ENCODE measurements around the gene KRABD2.
"Not testable (repeated sequence)": the region's sequence is repeated elsewhere in the genome, so short reads cannot be mapped to it uniquely, and the experiment has no call there.

Gene KRABD2

DNA sequence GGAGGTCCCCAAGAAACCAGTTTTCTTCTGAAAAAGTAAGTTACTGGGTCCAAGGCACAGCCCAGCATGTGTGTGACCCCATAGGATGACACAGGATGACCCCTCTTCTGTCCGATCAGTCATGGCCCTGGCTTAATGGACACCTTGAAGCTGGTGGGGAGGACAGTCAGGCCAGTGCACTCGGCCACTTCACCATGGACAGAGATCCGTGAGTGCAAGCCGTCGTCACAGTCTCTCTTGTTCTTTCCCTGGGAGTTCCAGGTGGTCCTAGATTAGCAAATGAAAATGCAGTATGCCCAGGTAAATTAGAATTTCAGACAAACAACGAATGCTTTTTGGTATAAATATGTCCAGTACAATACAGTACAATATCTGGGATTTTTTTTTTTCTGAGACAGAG is 22.5 kb upstream of the KRABD2 start:
- WGBS, 2 experiments (ENCODE audit: low coverage in 1 of 2, low lambda C conversion rate in 2 of 2, missing lambda C conversion rate in 2 of 2), result 33 to 34% methylated on average over 6 of the region's 6 CpGs
- Histone ChIP-seq H3K4me2 (ENCODE audit: unreplicated experiment) (no peak overlapping the region), H4K20me1 (ENCODE audit: insufficient read depth) (no peaks in the 10 kb centered on the region), H3K27me3 (replicated peaks; ENCODE audit: insufficient read depth) (peaks cover 13% of the 10 kb centered on the region; the same call in 1 of the 2 replicates), H3K79me2 (ENCODE audit: insufficient read depth) (no peaks in the 10 kb centered on the region), H2AFZ (no peak overlapping the region), H3K9ac (no peak overlapping the region), H3K4me1 (ENCODE audit: insufficient read depth) (no peaks in the 10 kb centered on the region), H3K9me3 (ENCODE audit: low read depth) (no peaks in the 10 kb centered on the region), H3K27ac (no peak overlapping the region), H3F3A (ENCODE audit: insufficient read depth) (no peaks in the 10 kb centered on the region), H3K4me3 (no peak overlapping the region), H3K36me3 (ENCODE audit: low read depth) (no peaks in the 10 kb centered on the region), H3K9me2 (ENCODE audit: insufficient read depth) (no peaks in the 10 kb centered on the region)
- in situ Hi-C loops (cut with MboI), result no loop called here
- DNase-seq, result no peak
- TF ChIP-seq EZH2phosphoT487 (IDR thresholded peaks at IDR 0.05; ENCODE audit: insufficient read depth, low read depth) (no peak), EZH2 (IDR thresholded peaks at IDR 0.05; ENCODE audit: insufficient read depth, poor library complexity, severe bottlenecking) (no peak)

DNA sequence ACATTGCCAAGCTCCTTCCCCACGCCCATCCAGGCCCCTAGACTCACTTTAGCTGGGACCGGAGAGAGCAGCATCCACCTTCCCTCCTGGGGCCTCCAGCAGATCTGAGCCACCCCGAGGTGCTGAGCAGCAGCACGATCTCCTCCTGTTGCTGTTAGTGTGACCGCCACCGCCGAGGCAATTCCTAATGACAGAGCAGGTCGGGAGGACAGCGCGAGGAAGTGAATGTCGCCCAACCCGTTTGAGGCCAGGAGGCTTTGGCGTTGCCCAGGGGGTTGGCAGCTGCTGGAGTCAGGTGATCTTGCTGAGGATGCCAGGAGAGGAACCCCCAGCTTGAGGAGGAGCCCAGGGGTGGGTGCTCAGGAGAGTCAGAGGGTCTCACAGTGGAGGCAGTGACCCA is 21.1 kb upstream of the KRABD2 start, which contains the start of gene RNF222:
Gene RNF222 (minus strand): TSS at position 192 of the 400 bp plus-strand sequence. CDS start 4,366 bp downstream, outside the sequence.
- in situ Hi-C loops (cut with MboI), result no loop called here

DNA sequence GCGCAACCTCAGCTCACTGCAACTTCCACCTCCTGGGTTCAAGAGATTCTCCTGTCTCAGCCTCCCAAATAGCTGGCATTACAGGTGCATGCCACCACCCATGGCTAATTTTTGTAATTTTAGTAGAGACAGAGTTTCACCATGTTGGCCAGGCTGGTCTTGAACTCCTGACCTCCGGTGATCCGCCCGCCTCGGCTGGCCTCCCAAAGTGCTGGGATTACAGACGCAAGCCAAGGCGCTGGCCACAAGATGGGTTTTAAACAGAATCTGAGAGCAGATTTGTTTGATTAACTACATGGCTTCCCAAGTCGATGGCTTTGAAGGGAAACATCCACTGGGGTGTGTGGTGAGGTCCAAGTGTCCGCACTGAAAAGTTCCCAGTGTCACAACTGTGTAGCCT is 18.0 kb upstream of the KRABD2 start:
- H3K27ac ChIP-seq; in situ Hi-C loops (cut with MboI); H2AFZ ChIP-seq: not testable (repeated sequence)

More for the DNA sequence above, 21.1 kb upstream of the KRABD2 start, which contains the start of gene RNF222:
- H3K4me3 ChIP-seq, result no peak within 1 kb of the TSS
- peaks cover 13% of the 10 kb centered on the region; the same call in 1 of the 2 replicates for H3K27me3 ChIP-seq (replicated peaks; ENCODE audit: insufficient read depth)
- H3K4me2 ChIP-seq (ENCODE audit: unreplicated experiment), result no peak within 1 kb of the TSS
- no peaks in the 10 kb centered on the region for H3F3A ChIP-seq (ENCODE audit: insufficient read depth)
- H3K9me2 ChIP-seq (ENCODE audit: insufficient read depth), result no peaks in the 10 kb centered on the region
- no peaks in the 10 kb centered on the region for H3K9me3 ChIP-seq (ENCODE audit: low read depth)
- H4K20me1 ChIP-seq (ENCODE audit: insufficient read depth), result no peaks in the 10 kb centered on the region
- no peak within 1 kb of the TSS for H2AFZ ChIP-seq
- TF ChIP-seq EZH2 (IDR thresholded peaks at IDR 0.05; ENCODE audit: insufficient read depth, poor library complexity, severe bottlenecking) (no peak), EZH2phosphoT487 (IDR thresholded peaks at IDR 0.05; ENCODE audit: insufficient read depth, low read depth) (no peak)
- H3K4me1 ChIP-seq (ENCODE audit: insufficient read depth), result no peaks in the 10 kb centered on the region
- no peak within 1 kb of the TSS for H3K27ac ChIP-seq
- H3K9ac ChIP-seq, result no peak within 1 kb of the TSS
- 48 to 50% methylated on average over 13 of the region's 13 CpGs for WGBS, 2 experiments (ENCODE audit: low coverage in 1 of 2, low lambda C conversion rate in 2 of 2, missing lambda C conversion rate in 2 of 2)
- no peaks in the 10 kb centered on the region for H3K36me3 ChIP-seq (ENCODE audit: low read depth)
- H3K79me2 ChIP-seq (ENCODE audit: insufficient read depth), result no peaks in the 10 kb centered on the region
- no peak for DNase-seq

DNA sequence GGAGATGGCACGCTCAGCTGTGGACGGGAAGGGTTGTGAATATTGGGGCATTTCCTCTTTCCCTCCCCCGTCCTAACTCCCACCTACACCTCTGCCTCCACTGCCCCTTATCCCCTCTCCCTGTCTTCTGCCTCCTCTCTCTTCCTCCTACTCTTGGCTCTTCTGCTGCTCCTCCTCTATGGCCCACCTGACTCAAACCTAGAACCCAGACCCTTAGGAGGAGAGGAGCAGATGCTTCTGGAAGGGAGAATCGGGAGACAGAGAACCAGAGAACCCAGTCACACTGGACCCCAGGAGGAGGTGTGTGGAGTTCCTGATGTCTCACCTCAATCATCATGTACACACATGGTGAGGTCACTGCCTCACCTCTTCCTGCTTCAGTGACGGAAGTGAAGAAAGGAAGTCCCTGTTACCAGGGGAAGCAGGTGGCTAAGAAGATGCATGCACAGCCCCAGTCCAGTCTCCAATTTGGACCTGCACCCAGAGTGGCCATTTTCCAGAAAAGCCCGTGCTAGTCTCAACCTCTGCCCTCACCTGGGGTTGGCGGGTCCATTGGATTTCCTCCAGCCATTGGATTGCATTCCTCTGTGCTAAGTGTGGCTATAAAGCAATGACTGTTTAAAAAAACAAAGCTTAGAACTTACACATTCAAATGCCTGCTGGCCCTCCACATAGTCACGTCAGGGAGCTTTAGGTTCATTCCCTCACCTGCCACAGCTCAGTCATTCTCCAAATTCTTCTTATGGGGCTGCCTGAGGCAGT is 17.1 kb upstream of the KRABD2 start:
- in situ Hi-C loops (cut with MboI), result no loop called here
- no peak overlapping the region for H3K27ac ChIP-seq
- H3K36me3 ChIP-seq (ENCODE audit: low read depth), result no peaks in the 10 kb centered on the region
- no peaks in the 10 kb centered on the region for H3K9me3 ChIP-seq (ENCODE audit: low read depth)
- H3K4me3 ChIP-seq, result no peak overlapping the region
- peaks cover 13% of the 10 kb centered on the region; the same call in 1 of the 2 replicates for H3K27me3 ChIP-seq (replicated peaks; ENCODE audit: insufficient read depth)
- WGBS, 2 experiments (ENCODE audit: low coverage in 1 of 2, low lambda C conversion rate in 2 of 2, missing lambda C conversion rate in 2 of 2), result 81 to 83% methylated on average over 7 to 8 of the region's 8 CpGs
- no peak overlapping the region for H3K4me2 ChIP-seq (ENCODE audit: unreplicated experiment)
- DNase-seq, result no peak
- H3K9ac ChIP-seq, result no peak overlapping the region
- peaks cover 9% of the 10 kb centered on the region for H3K4me1 ChIP-seq (ENCODE audit: insufficient read depth)
- H3K9me2 ChIP-seq (ENCODE audit: insufficient read depth), result no peaks in the 10 kb centered on the region
- no peaks in the 10 kb centered on the region for H3K79me2 ChIP-seq (ENCODE audit: insufficient read depth)
- no peaks in the 10 kb centered on the region for H4K20me1 ChIP-seq (ENCODE audit: insufficient read depth)
- H2AFZ ChIP-seq, result no peak overlapping the region
- TF ChIP-seq EZH2phosphoT487 (IDR thresholded peaks at IDR 0.05; ENCODE audit: insufficient read depth, low read depth) (no peak), EZH2 (IDR thresholded peaks at IDR 0.05; ENCODE audit: insufficient read depth, poor library complexity, severe bottlenecking) (no peak)
- no peaks in the 10 kb centered on the region for H3F3A ChIP-seq (ENCODE audit: insufficient read depth)

More for the DNA sequence above, 18.0 kb upstream of the KRABD2 start:
- not testable (repeated sequence) for H3F3A ChIP-seq (ENCODE audit: insufficient read depth); H3K4me1 ChIP-seq (ENCODE audit: insufficient read depth); H3K9ac ChIP-seq; H3K9me2 ChIP-seq (ENCODE audit: insufficient read depth); H3K79me2 ChIP-seq (ENCODE audit: insufficient read depth); H3K36me3 ChIP-seq (ENCODE audit: low read depth); H3K9me3 ChIP-seq (ENCODE audit: low read depth); H3K4me3 ChIP-seq; H3K4me2 ChIP-seq (ENCODE audit: unreplicated experiment); H4K20me1 ChIP-seq (ENCODE audit: insufficient read depth); DNase-seq
- H3K27me3 ChIP-seq (replicated peaks; ENCODE audit: insufficient read depth), result peaks cover 13% of the 10 kb centered on the region; the same call in 1 of the 2 replicates
- 64 to 67% methylated on average over 7 to 9 of the region's 9 CpGs for WGBS, 2 experiments (ENCODE audit: low coverage in 1 of 2, low lambda C conversion rate in 2 of 2, missing lambda C conversion rate in 2 of 2)
